ENCODE measurements around the gene ENG.

- TF ChIP-seq CTCF (IDR thresholded peaks at IDR 0.05) (no peak), POLR2A (IDR thresholded peaks at IDR 0.05) (no peak)
Measured at GRCh38 chr9:127781806-127782205, 72.7 kb downstream of the ENG start.
